Kidney (tissue), 14 donors: ENCODE measurements around the gene KASH5. TPM values are rescaled to one million over a fixed set of nuclear protein-coding genes. Genes with fewer than 3 reads are reported as not detected.

Experiments used
- DNase-seq, 5 donors: peaks; one replicate each; pipeline ENCODE4 v3.0.0-alpha.2; 2013 to 2020
- FAIRE-seq: peaks from 2 replicates; lab custom pipeline; 2012; peaks lifted over from hg19 to GRCh38; lab: Jason Lieb, UNC
- H3K27ac ChIP-seq, 2 donors: one replicate each; pipeline ENCODE4 v1.7.0; 2013; ENCODE audit warnings: low read depth in 2 of 2, low read length in 2 of 2, inconsistent platforms in 1 of 2
- H3K27me3 ChIP-seq: one replicate; pipeline ENCODE4 v1.7.1; 2013; ENCODE audit warnings: low read length, inconsistent platforms; ENCODE audit not compliant: control insufficient read depth, insufficient read depth
- H3K36me3 ChIP-seq, 3 donors: one replicate each; pipeline versions ENCODE4 v1.7.0 to v1.7.1; 2013; ENCODE audit warnings: low read length in 3 of 3, control low read depth in 1 of 3, inconsistent platforms in 1 of 3; ENCODE audit not compliant: insufficient read depth in 3 of 3, control insufficient read depth in 2 of 3
- H3K4me1 ChIP-seq, 3 donors: one replicate each; pipeline versions ENCODE4 v1.7.0 to v1.7.1; 2013; ENCODE audit warnings: low read length in 3 of 3, inconsistent platforms in 1 of 3, low read depth in 1 of 3; ENCODE audit not compliant: control insufficient read depth in 2 of 3, insufficient read depth in 2 of 3
- H3K4me3 ChIP-seq, 3 donors: one replicate each; pipeline versions ENCODE4 v1.7.0 to v1.8.1; 2013; ENCODE audit warnings: low read length in 3 of 3, control low read depth in 1 of 3, inconsistent platforms in 1 of 3
- H3K9ac ChIP-seq, 3 donors: one replicate each; pipeline versions ENCODE4 v1.7.0 to v1.7.1; 2013; ENCODE audit warnings: low read length in 3 of 3, control low read depth in 1 of 3, inconsistent platforms in 1 of 3
- H3K9me3 ChIP-seq, 3 donors: one replicate each; pipeline versions ENCODE4 v1.7.0 to v1.7.1; 2013; ENCODE audit warnings: low read length in 3 of 3, control low read depth in 1 of 3, inconsistent platforms in 1 of 3; ENCODE audit not compliant: control insufficient read depth in 2 of 3, insufficient read depth in 1 of 3
- intact Hi-C: fragments of 100-400 bp; cut with DNase I; formaldehyde crosslinking; loops from one replicate; pipeline ENCODE4 v1.11.1; 2022
- polyA plus RNA-seq: library from polyadenylated mRNA; stranded (reverse); fragments of 350-450 nt; fragmentation: Illumina TruSeq; extraction: RNeasy Lipid Tissue Mini Kit (QIAGEN cat#74804); gene quantifications from one replicate; pipeline ENCODE4 v1.2.3, GENCODE V29; 2014; ENCODE audit warnings: low read depth, low replicate concordance; ENCODE audit not compliant: insufficient read depth
- total RNA-seq: library from RNA; stranded (reverse); fragmentation: NEBNext Ultra II Directional; extraction: Animal tissue kit (Norgen Biotek cat#: 25700); gene quantifications from one replicate; pipeline ENCODE4 v1.2.1, GENCODE V29; 2021
- TF ChIP-seq, protein P1 (sequence below): IDR thresholded peaks from 3 replicates; pipeline ENCODE4 v1.5.1; 2012; ENCODE audit warnings: mild to moderate bottlenecking, moderate library complexity, borderline replicate concordance; ENCODE audit not compliant: insufficient read depth; ENCODE audit errors: extremely low read depth
- donor health status: control.
- donor health status: control.
- donor health status: control.
- donor health status: control.
- donor health status: control.
- donor health status: DM: yes; HTN: yes; CAD: no.
- donor health status: Normal renal cell carcinoma (clear cell type).

The KASH5 gene
- total and polyA plus RNA-seq, 2 donors from 2014 or later = not detected

GRCh38 chr19:49390131-49390928 is 2.3 kb downstream of the KASH5 start:
- DNase-seq = no peak
- intact Hi-C loops = loop anchor here (10.0 kb wide), 1 partner anchor 54 kb away; the partner anchor contains the start of gene SLC17A7
- TF ChIP-seq, protein P1, sequence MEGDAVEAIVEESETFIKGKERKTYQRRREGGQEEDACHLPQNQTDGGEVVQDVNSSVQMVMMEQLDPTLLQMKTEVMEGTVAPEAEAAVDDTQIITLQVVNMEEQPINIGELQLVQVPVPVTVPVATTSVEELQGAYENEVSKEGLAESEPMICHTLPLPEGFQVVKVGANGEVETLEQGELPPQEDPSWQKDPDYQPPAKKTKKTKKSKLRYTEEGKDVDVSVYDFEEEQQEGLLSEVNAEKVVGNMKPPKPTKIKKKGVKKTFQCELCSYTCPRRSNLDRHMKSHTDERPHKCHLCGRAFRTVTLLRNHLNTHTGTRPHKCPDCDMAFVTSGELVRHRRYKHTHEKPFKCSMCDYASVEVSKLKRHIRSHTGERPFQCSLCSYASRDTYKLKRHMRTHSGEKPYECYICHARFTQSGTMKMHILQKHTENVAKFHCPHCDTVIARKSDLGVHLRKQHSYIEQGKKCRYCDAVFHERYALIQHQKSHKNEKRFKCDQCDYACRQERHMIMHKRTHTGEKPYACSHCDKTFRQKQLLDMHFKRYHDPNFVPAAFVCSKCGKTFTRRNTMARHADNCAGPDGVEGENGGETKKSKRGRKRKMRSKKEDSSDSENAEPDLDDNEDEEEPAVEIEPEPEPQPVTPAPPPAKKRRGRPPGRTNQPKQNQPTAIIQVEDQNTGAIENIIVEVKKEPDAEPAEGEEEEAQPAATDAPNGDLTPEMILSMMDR = no peak
- H3K27ac ChIP-seq = no peak overlapping the region
- H3K4me1 ChIP-seq = no peaks in the 10 kb centered on the region
- H3K27me3 ChIP-seq = no peaks in the 10 kb centered on the region
- no peak for FAIRE-seq
- no peaks in the 10 kb centered on the region for H3K36me3 ChIP-seq
- no peaks in the 10 kb centered on the region for H3K9me3 ChIP-seq
- H3K4me3 ChIP-seq = no peak overlapping the region
- H3K9ac ChIP-seq = no peak overlapping the region

DNA sequence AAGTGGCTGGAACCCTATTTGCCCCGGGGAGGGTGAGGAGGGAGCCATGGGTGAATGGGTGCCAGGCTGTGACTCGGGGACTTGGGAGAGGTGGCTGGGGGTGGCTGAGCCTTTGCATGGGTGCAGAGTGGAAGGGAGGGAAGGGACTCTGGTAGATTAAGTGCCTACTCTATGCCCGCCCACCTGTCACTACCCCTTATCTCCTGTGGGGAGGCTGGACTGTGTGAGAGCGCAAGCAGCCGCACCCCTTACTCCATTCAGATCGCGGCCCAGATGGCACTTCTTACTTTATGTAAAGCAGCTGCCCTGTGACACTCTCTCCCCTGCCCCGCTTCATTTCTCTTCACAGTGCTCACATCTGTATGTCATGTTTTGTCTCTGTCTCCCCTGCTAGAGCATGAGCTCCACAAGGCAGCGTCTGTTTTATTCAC is 2.9 kb downstream of the KASH5 start:
- FAIRE-seq = no peak
- Histone ChIP-seq H3K27ac (no peak overlapping the region), H3K4me1 (no peaks in the 10 kb centered on the region), H3K4me3 (no peak overlapping the region), H3K9me3 (no peaks in the 10 kb centered on the region), H3K9ac (no peak overlapping the region), H3K27me3 (no peaks in the 10 kb centered on the region), H3K36me3 (no peaks in the 10 kb centered on the region)
- no peak for DNase-seq
- TF ChIP-seq, protein P1 = no peak
- intact Hi-C loops = loop anchor here (10.0 kb wide), 1 partner anchor 54 kb away; the partner anchor contains the start of gene SLC17A7

GRCh38 chr19:49391581-49392399 is 3.7 kb downstream of the KASH5 start:
- Histone ChIP-seq H3K4me1 (no peaks in the 10 kb centered on the region), H3K9ac (no peak overlapping the region), H3K9me3 (no peaks in the 10 kb centered on the region), H3K27me3 (no peaks in the 10 kb centered on the region), H3K36me3 (no peaks in the 10 kb centered on the region), H3K27ac (no peak overlapping the region), H3K4me3 (no peak overlapping the region)
- DNase-seq = peak; percentile 84 to 93 (median 89)
- intact Hi-C loops = loop anchor here (10.0 kb wide), 1 partner anchor 53 kb away; the partner anchor contains the start of gene SLC17A7
- TF ChIP-seq, protein P1 = peak; percentile 80
- no peak for FAIRE-seq
